ENCODE data around the gene ANKRD53.

GRCh38 chr2:70959851-70960832 is 18.3 kb upstream of the ANKRD53 start:
- TF ChIP-seq CTCF (IDR thresholded peaks at IDR 0.05) (no peak), POLR2A (IDR thresholded peaks at IDR 0.05) (no peak)

Measured in uterus (tissue), 2 donors.